ENCODE results near the gene USP40. TPM values are rescaled to one million over a fixed set of nuclear protein-coding genes. Genes with fewer than 3 reads are reported as not detected.

USP40 gene
- total RNA-seq, 1 donor from 2014 or later, result 32.9 TPM

DNA sequence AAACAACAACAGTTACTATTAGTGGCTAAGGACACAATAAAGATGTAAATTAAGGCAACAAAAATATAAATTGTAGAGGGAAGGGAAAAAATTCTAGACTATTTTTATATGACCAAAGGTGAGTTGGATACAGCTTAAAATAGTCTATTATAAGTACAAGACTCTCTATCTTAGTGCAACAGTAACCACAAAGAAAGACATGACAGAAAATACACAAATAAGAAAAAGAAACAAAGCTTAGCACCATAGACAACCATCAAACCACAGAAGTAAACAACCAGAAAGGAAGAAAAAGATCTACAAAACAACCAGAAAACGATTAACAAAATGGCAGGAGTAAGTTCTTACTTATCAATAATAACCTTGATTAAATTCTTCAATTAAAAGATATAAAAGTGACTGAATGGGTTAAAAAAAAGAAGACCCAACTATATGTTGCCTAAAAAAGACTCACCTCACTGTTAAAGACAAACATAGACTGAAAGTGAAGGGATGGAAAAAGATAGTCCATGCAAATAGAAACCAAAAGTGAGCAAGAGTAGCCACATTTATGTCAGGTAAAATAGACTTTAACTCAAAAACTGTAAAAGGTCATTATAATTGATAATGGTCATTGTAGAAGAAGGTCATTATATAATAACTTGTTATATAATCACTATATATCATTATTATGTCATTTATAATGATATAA lies 62.5 kb downstream of the USP40 start:
- Histone ChIP-seq H3K9ac (no peak overlapping the region), H3K4me3 (no peak overlapping the region), H3K9me3 (ENCODE audit: low read depth) (peaks cover 10% of the 10 kb centered on the region), H3K4me2 (no peak overlapping the region), H3K4me1 (no peaks in the 10 kb centered on the region), H3K36me3 (no peaks in the 10 kb centered on the region), H2AFZ (replicated peaks) (no peak overlapping the region), H3K27ac (no peak overlapping the region), H3F3A (ENCODE audit: low read depth) (peaks cover 6% of the 10 kb centered on the region), H3K27me3 (no peaks in the 10 kb centered on the region), H3K79me2 (ENCODE audit: low read depth) (no peaks in the 10 kb centered on the region), H4K20me1 (ENCODE audit: low read depth) (no peaks in the 10 kb centered on the region)
- Mint-ChIP-seq H3K27me3 (ENCODE audit: insufficient read depth, low read depth) (no peaks in the 10 kb centered on the region), H3K4me3 (no peak overlapping the region), H3K27ac (no peak overlapping the region), H3K36me3 (peaks cover 34% of the 10 kb centered on the region), H3K9me3 (peaks cover 20% of the 10 kb centered on the region), H3K4me1 (no peaks in the 10 kb centered on the region)
- TF ChIP-seq, protein P1, sequence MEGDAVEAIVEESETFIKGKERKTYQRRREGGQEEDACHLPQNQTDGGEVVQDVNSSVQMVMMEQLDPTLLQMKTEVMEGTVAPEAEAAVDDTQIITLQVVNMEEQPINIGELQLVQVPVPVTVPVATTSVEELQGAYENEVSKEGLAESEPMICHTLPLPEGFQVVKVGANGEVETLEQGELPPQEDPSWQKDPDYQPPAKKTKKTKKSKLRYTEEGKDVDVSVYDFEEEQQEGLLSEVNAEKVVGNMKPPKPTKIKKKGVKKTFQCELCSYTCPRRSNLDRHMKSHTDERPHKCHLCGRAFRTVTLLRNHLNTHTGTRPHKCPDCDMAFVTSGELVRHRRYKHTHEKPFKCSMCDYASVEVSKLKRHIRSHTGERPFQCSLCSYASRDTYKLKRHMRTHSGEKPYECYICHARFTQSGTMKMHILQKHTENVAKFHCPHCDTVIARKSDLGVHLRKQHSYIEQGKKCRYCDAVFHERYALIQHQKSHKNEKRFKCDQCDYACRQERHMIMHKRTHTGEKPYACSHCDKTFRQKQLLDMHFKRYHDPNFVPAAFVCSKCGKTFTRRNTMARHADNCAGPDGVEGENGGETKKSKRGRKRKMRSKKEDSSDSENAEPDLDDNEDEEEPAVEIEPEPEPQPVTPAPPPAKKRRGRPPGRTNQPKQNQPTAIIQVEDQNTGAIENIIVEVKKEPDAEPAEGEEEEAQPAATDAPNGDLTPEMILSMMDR (IDR thresholded peaks at IDR 0.05), result no peak
- TF ChIP-seq EZH2phosphoT487 (IDR thresholded peaks at IDR 0.05) (no peak), EZH2 (IDR thresholded peaks at IDR 0.05) (no peak)
- DNase-seq (ENCODE audit: low spot score), result no peak

GRCh38 chr2:233503481-233503880 lies 63.1 kb downstream of the USP40 start:
- peaks cover 6% of the 10 kb centered on the region for H3F3A ChIP-seq (ENCODE audit: low read depth)
- H3K4me3 ChIP-seq, result no peak overlapping the region
- no peak overlapping the region for H3K4me2 ChIP-seq
- Mint-ChIP-seq H3K4me3 (no peak overlapping the region), H3K9me3 (peaks cover 20% of the 10 kb centered on the region), H3K4me1 (no peaks in the 10 kb centered on the region), H3K27ac (no peak overlapping the region), H3K27me3 (ENCODE audit: insufficient read depth, low read depth) (no peaks in the 10 kb centered on the region), H3K36me3 (peaks cover 35% of the 10 kb centered on the region)
- H3K27ac ChIP-seq, result no peak overlapping the region
- H3K79me2 ChIP-seq (ENCODE audit: low read depth), result no peaks in the 10 kb centered on the region
- no peaks in the 10 kb centered on the region for H3K36me3 ChIP-seq
- no peaks in the 10 kb centered on the region for H3K4me1 ChIP-seq
- H3K9ac ChIP-seq, result no peak overlapping the region
- peaks cover 10% of the 10 kb centered on the region for H3K9me3 ChIP-seq (ENCODE audit: low read depth)
- no peaks in the 10 kb centered on the region for H3K27me3 ChIP-seq
- no peak overlapping the region for H2AFZ ChIP-seq (replicated peaks)
- H4K20me1 ChIP-seq (ENCODE audit: low read depth), result no peaks in the 10 kb centered on the region
- no peak for TF ChIP-seq EZH2 (IDR thresholded peaks at IDR 0.05)
- TF ChIP-seq EZH2phosphoT487 (IDR thresholded peaks at IDR 0.05), result no peak
- no peak for DNase-seq (ENCODE audit: low spot score)

- Mint-ChIP-seq H3K4me3 (no peak overlapping the region), H3K36me3 (peaks cover 35% of the 10 kb centered on the region), H3K27me3 (ENCODE audit: insufficient read depth, low read depth) (no peaks in the 10 kb centered on the region), H3K9me3 (peaks cover 20% of the 10 kb centered on the region), H3K4me1 (no peaks in the 10 kb centered on the region), H3K27ac (no peak overlapping the region)
- Histone ChIP-seq H3F3A (ENCODE audit: low read depth) (peaks cover 6% of the 10 kb centered on the region), H2AFZ (replicated peaks) (no peak overlapping the region), H3K27ac (no peak overlapping the region), H3K79me2 (ENCODE audit: low read depth) (no peaks in the 10 kb centered on the region), H3K4me1 (no peaks in the 10 kb centered on the region), H3K36me3 (no peaks in the 10 kb centered on the region), H3K9me3 (ENCODE audit: low read depth) (peaks cover 10% of the 10 kb centered on the region), H3K27me3 (no peaks in the 10 kb centered on the region), H3K4me2 (no peak overlapping the region), H3K4me3 (no peak overlapping the region), H4K20me1 (ENCODE audit: low read depth) (no peaks in the 10 kb centered on the region), H3K9ac (no peak overlapping the region)
- no peak for DNase-seq (ENCODE audit: low spot score)
- TF ChIP-seq EZH2 (IDR thresholded peaks at IDR 0.05) (no peak), EZH2phosphoT487 (IDR thresholded peaks at IDR 0.05) (no peak)
- TF ChIP-seq, protein P1 (IDR thresholded peaks at IDR 0.05), result no peak
Observed at GRCh38 chr2:233501198-233502076, 65.1 kb downstream of the USP40 start.
